ENCODE data around the gene PHACTR1.

GRCh38 chr6:13004601-13005000 is 288.0 kb downstream of the PHACTR1 start:
- TF ChIP-seq POLR2A (IDR thresholded peaks at IDR 0.05) (no peak), POLR2AphosphoS5 (IDR thresholded peaks at IDR 0.05) (no peak)
- TF ChIP-seq, protein P1, sequence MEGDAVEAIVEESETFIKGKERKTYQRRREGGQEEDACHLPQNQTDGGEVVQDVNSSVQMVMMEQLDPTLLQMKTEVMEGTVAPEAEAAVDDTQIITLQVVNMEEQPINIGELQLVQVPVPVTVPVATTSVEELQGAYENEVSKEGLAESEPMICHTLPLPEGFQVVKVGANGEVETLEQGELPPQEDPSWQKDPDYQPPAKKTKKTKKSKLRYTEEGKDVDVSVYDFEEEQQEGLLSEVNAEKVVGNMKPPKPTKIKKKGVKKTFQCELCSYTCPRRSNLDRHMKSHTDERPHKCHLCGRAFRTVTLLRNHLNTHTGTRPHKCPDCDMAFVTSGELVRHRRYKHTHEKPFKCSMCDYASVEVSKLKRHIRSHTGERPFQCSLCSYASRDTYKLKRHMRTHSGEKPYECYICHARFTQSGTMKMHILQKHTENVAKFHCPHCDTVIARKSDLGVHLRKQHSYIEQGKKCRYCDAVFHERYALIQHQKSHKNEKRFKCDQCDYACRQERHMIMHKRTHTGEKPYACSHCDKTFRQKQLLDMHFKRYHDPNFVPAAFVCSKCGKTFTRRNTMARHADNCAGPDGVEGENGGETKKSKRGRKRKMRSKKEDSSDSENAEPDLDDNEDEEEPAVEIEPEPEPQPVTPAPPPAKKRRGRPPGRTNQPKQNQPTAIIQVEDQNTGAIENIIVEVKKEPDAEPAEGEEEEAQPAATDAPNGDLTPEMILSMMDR (IDR thresholded peaks at IDR 0.05) = no peak

Data from prostate gland (tissue), 2 donors.